PC-9 (cell line): ENCODE results near the gene CWC27. TPM values are rescaled to one million over a fixed set of nuclear protein-coding genes. Genes with fewer than 3 reads are reported as not detected.

Experiments
- BruUV-seq: library from RNA; stranded (reverse); fragments of 400-500 nt; replicated peaks from 2 replicates; lab custom pipeline; 2021; lab: Mats Ljungman, UMichigan
- CTCF ChIA-PET: fragments of 300-600 bp; sonication (Branson Sonifier 250); formaldehyde crosslinking; loops from one replicate; lab custom pipeline; 2022; ENCODE audit warnings: antibody characterized with exemption; lab: Charles Lee
- POLR2A ChIA-PET: fragments of 300-600 bp; sonication (Branson Sonifier 250); formaldehyde crosslinking; loops from one replicate; lab custom pipeline; 2022; ENCODE audit warnings: antibody characterized with exemption; ENCODE audit not compliant: unreplicated experiment; lab: Charles Lee
- DNase-seq, 2 experiments: peaks; one replicate each; pipeline versions ENCODE4 v3.0.0 to v3.0.0-alpha.2; 2015 to 2022; ENCODE audit warnings: mixed read lengths in 1 of 2
- H2AFZ ChIP-seq: fragments of 200-600 bp; sonication (generic); 2 replicates; pipeline ENCODE4 v1.8.1; 2017; ENCODE audit warnings: antibody characterized with exemption
- H3F3A ChIP-seq: fragments of 200-600 bp; sonication (generic); 2 replicates; pipeline ENCODE4 v1.8.1; 2017; ENCODE audit warnings: antibody characterized with exemption, mild to moderate bottlenecking, low read depth; ENCODE audit not compliant: insufficient read depth
- H3K27ac ChIP-seq: fragments of 200-600 bp; sonication (generic); 2 replicates; pipeline ENCODE4 v1.6.1; 2016; ENCODE audit warnings: mixed run types
- H3K27me3 ChIP-seq: fragments of 200-600 bp; sonication (generic); 2 replicates; pipeline ENCODE4 v1.6.1; 2016; ENCODE audit warnings: low read depth, mixed run types; ENCODE audit not compliant: insufficient read depth
- H3K36me3 ChIP-seq: fragments of 200-600 bp; sonication (generic); 2 replicates; pipeline ENCODE4 v1.6.1; 2016; ENCODE audit warnings: low read depth, mixed run types
- H3K4me1 ChIP-seq: fragments of 200-600 bp; sonication (generic); replicated peaks from 2 replicates; pipeline ENCODE4 v1.6.1; 2016; ENCODE audit warnings: mixed run types; ENCODE audit not compliant: insufficient read depth
- H3K4me2 ChIP-seq: fragments of 200-600 bp; sonication (generic); 2 replicates; pipeline ENCODE4 v1.6.1; 2017; ENCODE audit warnings: mixed run types
- H3K4me3 ChIP-seq: fragments of 200-600 bp; sonication (generic); 2 replicates; pipeline ENCODE4 v1.6.1; 2016; ENCODE audit warnings: mixed run types
- H3K79me2 ChIP-seq: fragments of 200-600 bp; sonication (generic); 2 replicates; pipeline ENCODE4 v1.6.1; 2017; ENCODE audit warnings: low read depth, mixed run types
- H3K9me2 ChIP-seq: fragments of 200-600 bp; sonication (generic); 2 replicates; pipeline ENCODE4 v1.8.1; 2017; ENCODE audit warnings: mild to moderate bottlenecking; ENCODE audit not compliant: insufficient read depth
- H3K9me3 ChIP-seq: fragments of 200-600 bp; sonication (generic); 2 replicates; pipeline ENCODE4 v1.8.1; 2016; ENCODE audit warnings: low read depth; ENCODE audit not compliant: insufficient read depth
- H4K20me1 ChIP-seq: fragments of 200-600 bp; sonication (generic); 2 replicates; pipeline ENCODE4 v1.8.1; 2017; ENCODE audit not compliant: insufficient read depth
- CTCF ChIP-seq: fragments of 200-600 bp; sonication (generic); conservative IDR thresholded peaks from 2 replicates; pipeline ENCODE4 v1.6.1; 2017; ENCODE audit warnings: mixed run types, antibody characterized with exemption, mild to moderate bottlenecking, moderate library complexity
- EZH2 ChIP-seq: fragments of 200-600 bp; sonication (generic); IDR thresholded peaks from 2 replicates; pipeline ENCODE4 v1.8.0; 2017; ENCODE audit warnings: antibody characterized with exemption, low read depth
- intact Hi-C: fragments of 100-400 bp; cut with micrococcal nuclease; formaldehyde crosslinking; loops from one replicate; pipeline ENCODE4 v1.10.0; 2022; ENCODE audit not compliant: unreplicated experiment
- total RNA-seq: library from RNA; stranded (reverse); gene quantifications from 2 replicates; pipeline ENCODE4 v1.2.3, GENCODE V29; 2021

The CWC27 gene
- total RNA-seq, 1 experiment from 2014 or later, result 24.1 TPM

DNA sequence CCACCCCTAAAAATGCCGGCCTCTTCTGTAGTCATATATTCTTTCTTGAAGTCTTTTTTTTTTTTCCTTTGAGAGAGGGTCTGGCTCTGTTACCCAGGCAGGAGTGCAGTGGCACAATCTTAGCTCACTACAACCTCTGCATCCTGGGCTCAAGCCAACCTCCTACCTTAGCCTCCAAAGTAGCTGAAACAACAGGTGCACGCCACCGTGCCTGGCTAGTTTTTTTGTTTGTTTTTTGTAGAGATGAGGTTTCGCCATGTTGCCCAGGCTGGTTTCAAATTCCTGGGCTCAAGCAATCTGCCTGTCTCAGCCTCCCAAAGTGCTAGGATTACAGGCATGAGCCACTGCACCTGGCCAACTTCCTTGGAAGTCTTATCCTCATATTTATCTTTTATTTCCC is 19.3 kb upstream of the CWC27 start:
- H3K9me2 ChIP-seq, result no peaks in the 10 kb centered on the region; the same call in 1 of the 2 replicates
- no peaks in the 10 kb centered on the region for H3K9me3 ChIP-seq
- no peak overlapping the region for H3K27ac ChIP-seq
- TF ChIP-seq EZH2, result no peak
- TF ChIP-seq CTCF, result no peak
- DNase-seq, result no peak
- BruUV-seq, result no TSS peak
- no peaks in the 10 kb centered on the region; the same call in 1 of the 2 replicates for H3F3A ChIP-seq
- H3K4me2 ChIP-seq, result no peak overlapping the region
- peaks cover 4% of the 10 kb centered on the region; the same call in 1 of the 2 replicates for H3K36me3 ChIP-seq
- intact Hi-C loops, result no loop called here
- no peaks in the 10 kb centered on the region for H3K79me2 ChIP-seq
- 0 out of 2 replicates have a peak, but pooled peaks cover 8% of the 10 kb centered on the region for H4K20me1 ChIP-seq
- H3K27me3 ChIP-seq, result no peaks in the 10 kb centered on the region
- H2AFZ ChIP-seq, result no peak overlapping the region
- no peak overlapping the region for H3K4me3 ChIP-seq
- ChIA-PET POLR2A (interaction anchor here (0.6 kb wide), 1 partner anchor 537 kb away, joined by 3 read pairs; no protein-coding TSS in a partner anchor), CTCF (no interaction called here)
- no peaks in the 10 kb centered on the region for H3K4me1 ChIP-seq

DNA sequence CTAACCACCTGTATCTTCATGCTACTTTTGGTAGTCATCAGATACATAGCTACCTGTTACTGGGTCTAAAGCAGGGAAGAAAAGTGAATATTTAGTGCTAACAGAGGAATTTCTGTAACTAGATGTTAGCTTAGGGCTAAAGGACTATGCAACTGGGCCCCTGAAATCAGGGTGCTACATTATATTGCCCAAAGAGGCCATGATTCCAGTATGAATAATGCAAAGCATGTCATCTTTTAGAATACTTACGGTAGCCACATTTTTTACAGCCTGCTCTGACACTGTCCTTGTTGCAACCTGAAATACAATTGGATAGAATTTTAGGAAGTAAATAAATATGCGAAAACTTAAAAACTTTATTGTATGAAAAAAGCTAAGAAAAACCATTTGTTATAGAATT is 14.7 kb upstream of the CWC27 start:
- BruUV-seq, result no TSS peak
- no peak for DNase-seq
- intact Hi-C loops, result no loop called here
- Histone ChIP-seq H3F3A (no peaks in the 10 kb centered on the region; the same call in 1 of the 2 replicates), H3K27ac (no peak overlapping the region), H3K9me3 (no peaks in the 10 kb centered on the region), H3K4me3 (no peak overlapping the region), H3K79me2 (peaks cover 8% of the 10 kb centered on the region; the same call in 1 of the 2 replicates), H3K36me3 (peaks cover 4% of the 10 kb centered on the region; the same call in 1 of the 2 replicates), H2AFZ (no peak overlapping the region), H3K9me2 (no peaks in the 10 kb centered on the region), H3K4me1 (no peaks in the 10 kb centered on the region), H3K4me2 (no peak overlapping the region), H4K20me1 (no peaks in the 10 kb centered on the region; the same call in 1 of the 2 replicates), H3K27me3 (no peaks in the 10 kb centered on the region)
- TF ChIP-seq CTCF (no peak), EZH2 (no peak)
- ChIA-PET POLR2A (interaction anchor here (0.6 kb wide), 1 partner anchor 11 kb away, joined by 3 read pairs; no protein-coding TSS in a partner anchor), CTCF (no interaction called here)

DNA sequence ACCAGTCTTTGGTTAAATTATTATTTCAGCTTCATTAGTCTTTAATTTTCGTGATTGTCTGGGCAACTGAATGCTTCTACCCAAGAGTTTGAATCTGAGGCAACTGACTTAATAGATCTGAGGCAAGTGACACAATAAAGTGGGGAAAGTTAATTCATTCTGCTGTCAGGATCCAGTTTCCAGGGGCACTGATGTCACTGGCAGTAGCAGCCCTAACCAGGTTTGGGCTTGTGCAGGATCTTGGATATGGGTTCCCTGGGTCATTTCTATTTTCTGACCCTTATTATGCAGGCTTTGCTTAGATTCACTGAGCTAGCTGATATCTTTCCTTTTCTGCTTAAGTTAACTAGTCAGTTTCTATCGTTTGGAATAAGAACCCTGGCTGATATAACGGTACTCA is 9.8 kb upstream of the CWC27 start:
- BruUV-seq, result no TSS peak
- ChIA-PET POLR2A (interaction anchor here (0.5 kb wide), 1 partner anchor 19 kb away, joined by 4 read pairs; no protein-coding TSS in a partner anchor), CTCF (no interaction called here)
- Histone ChIP-seq H3K4me1 (no peaks in the 10 kb centered on the region), H3K4me2 (no peak overlapping the region), H3F3A (no peaks in the 10 kb centered on the region), H3K9me2 (no peaks in the 10 kb centered on the region), H4K20me1 (no peaks in the 10 kb centered on the region; the same call in 1 of the 2 replicates), H3K27me3 (no peaks in the 10 kb centered on the region), H3K79me2 (peaks cover 13% of the 10 kb centered on the region; the same call in 1 of the 2 replicates), H3K27ac (no peak overlapping the region), H3K4me3 (no peak overlapping the region), H3K36me3 (peaks cover 4% of the 10 kb centered on the region; the same call in 1 of the 2 replicates), H2AFZ (no peak overlapping the region), H3K9me3 (no peaks in the 10 kb centered on the region)
- intact Hi-C loops, result no loop called here
- DNase-seq, result no peak
- no peak for TF ChIP-seq EZH2
- no peak for TF ChIP-seq CTCF
